Left hindlimb (tissue), 1 donor: ENCODE results near the gene GALK1.
"Not testable (repeated sequence)": the region's sequence is repeated elsewhere in the genome, so short reads cannot be mapped to it uniquely, and the experiment has no call there.

Experiments
- DNase-seq: peaks from one replicate; pipeline ENCODE4 v3.0.0-alpha.2; 2018

GALK1 gene

DNA sequence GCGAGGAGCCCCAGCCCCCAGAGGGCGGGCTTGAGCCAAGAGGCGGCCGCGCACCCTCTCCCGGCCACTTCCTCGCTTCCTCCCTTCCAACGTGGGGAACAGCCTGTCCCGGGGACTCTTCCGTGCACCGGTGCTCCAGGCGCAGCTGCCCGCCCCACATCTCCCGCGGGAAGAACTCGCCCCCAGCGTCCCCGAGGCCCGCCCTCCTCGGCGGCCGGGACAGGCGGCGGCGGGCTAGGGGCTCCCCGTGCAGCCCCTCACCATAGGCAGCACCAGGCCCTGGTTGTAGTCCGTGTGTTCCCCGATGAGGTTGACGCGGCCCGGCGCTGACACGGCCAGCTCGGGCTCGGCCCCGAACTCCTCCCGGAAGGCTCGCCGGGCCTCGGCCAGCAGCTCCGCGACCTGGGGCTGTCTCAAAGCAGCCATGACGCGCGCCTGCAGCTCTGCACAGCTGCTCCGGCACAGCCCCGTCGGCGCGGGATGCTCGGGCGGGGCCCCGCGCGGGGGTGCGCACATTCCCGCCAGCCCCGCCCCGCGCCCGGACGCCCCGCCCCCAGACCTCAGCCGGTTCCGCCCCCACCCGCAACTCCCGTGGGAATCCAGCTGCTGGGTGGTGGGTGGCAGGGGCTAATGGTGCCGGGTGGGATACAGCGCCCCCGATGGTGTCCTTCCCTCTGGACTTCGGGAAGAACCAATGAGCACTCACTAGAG is at the start of gene GALK1:
TSS of gene GALK1 (minus strand) at position 482 of the 711 bp plus-strand sequence. CDS start at position 426, 56 bp downstream.
- DNase-seq, result peak; percentile 84

DNA sequence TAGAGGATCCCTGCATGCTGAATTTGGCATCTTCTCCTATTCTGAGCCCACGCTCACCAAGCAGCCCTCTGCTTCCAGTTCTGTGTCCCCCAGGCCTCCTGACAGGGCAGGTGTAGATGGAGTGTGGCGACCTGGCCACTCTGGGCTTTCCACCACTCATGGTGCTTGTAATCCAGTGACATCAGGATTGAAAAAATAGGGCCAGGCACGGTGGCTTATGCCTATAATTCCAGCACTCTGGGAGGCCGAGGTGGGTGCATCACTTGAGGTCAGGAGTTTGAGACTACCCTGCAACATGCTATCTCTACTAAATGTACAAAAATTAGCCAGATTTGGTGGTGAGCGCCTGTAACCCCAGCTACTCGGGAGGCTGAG is 49.0 kb upstream of the GALK1 start:
- DNase-seq, result no peak

DNA sequence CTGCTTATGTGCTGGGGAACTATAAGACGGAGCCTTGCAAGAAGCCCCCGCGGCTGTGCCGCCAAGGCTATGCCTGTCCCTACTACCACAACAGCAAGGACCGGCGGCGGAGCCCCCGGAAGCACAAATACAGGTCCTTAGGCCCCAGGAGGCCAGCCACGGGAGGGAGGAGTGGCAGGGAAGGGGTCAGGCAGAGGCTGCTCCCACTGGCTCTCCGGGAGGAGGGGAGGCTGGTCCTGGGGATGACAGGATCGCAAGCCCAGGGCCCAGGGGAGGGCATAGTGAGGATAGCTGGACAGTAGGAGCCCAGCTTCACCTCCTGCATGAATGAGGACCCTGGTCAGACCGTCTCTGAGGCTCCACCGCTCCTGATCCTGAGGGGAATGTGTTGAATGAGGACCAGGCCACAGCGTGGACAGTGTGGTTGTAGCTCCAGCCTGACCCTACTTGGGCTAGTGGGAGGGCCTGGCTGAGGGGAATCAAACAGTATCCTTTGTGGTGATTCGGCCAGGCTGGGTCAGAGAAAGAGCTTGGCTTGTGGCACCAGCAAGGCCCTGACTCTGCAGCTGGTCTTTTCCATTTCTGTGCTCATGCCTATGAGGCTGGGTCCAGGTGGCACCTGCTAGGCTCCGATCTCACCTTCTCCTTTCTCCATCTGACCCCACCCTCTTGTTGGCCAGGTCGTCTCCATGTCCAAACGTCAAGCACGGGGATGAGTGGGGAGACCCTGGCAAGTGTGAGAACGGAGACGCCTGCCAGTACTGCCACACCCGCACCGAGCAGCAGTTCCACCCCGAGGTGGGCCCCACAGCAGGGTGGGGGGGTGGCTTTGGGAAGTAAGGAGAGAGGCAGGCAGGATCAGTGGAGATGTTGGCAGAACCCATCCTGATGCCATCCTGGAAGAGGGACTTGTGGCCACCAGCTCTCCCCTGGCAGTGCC is 48.4 kb upstream of the GALK1 start:
- DNase-seq, result no peak

DNA sequence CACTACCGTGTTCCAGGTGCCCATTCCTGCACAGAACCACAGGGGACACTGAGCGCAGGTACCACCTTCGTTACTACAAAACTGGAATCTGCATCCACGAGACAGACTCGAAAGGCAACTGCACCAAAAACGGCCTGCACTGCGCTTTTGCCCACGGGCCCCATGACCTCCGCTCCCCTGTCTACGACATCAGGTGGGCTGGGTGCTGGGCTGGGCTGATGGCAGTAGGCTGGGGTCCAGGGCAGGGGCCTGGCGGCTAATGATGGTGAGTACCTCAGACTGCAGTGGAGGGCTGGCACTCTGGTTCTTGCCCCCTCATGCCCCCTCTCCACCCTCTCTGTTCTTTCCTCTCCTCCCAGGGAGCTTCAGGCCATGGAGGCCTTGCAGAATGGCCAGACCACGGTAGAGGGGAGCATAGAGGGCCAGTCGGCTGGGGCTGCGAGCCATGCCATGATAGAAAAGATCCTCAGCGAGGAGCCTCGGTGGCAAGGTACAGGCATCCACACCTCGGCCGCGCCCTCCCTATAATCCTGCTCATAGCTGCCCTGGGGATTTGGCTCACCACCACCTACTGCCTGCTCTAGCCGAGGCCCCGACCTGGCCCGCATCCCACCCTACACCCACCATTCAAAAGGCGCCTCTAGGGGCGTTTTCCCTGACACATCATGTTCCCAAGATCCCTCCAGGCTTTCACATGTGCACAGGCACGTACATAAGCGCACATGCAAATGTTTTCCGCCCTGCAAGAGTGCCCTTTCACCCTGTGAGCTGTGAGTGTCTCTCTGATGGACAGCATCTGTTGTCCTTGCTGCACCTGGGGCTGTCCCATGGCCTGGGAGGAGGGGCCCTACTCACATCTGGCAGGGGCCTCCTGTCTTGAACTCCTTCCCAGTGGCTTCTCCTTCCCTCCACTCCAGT is 47.4 kb upstream of the GALK1 start:
- DNase-seq, result no peak

DNA sequence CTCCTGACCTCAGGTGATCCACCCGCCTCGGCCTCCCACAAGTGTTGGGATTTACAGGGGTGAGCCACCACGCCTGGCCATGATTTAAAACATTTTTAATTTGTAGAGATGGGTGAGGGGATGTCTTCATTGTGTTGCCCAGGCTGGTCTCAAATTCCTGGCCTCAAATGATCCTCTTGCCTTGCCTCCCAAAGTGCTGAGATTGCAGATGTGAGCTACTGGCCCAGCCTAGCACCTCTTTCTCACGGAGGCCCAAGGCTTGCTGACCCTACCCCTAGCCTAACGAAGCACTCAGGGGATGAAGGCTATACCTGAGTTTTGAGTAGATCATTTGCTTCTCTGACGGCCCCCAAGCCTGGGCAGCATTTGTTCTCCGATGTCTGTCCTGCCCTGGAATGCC is 46.2 kb upstream of the GALK1 start:
- no peak for DNase-seq

DNA sequence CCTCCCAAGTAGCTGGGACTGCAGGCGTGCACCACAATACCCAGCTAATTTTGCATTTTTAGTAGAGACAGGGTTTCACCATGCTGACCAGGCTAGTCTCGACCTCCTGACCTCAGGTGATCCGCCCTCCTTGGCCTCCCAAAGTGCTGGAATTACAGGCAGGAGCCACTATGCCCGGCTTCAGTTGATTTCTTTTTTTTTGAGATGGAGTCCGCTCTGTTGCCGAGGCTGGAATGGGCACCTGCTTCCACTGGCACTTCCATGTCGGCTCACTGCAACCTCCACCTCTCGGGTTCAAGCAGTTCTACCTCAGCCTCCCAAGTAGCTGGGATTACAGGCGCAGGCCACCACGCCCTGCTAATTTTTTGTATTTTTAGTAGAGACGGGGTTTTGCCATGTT is 45.8 kb upstream of the GALK1 start:
- not testable (repeated sequence) for DNase-seq

DNA sequence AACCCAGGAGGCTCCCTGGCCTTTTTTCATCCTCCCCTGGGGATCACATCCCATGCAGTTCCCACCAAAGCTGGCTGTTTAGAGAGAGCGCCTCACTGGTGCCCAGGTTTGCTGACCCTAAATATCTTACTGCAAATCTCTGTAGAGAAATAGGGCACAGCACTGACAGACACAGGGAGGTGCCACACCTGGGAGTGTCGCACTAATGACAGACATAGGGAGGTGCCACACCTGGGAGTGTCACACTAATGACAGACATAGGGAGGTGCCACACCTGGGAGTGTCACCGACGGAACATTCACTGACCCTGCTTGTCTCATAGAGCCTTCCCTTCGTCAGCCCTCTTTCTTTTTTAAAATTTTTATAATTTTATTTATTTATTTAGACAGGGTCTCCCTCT is 45.2 kb upstream of the GALK1 start:
- no peak for DNase-seq

DNA sequence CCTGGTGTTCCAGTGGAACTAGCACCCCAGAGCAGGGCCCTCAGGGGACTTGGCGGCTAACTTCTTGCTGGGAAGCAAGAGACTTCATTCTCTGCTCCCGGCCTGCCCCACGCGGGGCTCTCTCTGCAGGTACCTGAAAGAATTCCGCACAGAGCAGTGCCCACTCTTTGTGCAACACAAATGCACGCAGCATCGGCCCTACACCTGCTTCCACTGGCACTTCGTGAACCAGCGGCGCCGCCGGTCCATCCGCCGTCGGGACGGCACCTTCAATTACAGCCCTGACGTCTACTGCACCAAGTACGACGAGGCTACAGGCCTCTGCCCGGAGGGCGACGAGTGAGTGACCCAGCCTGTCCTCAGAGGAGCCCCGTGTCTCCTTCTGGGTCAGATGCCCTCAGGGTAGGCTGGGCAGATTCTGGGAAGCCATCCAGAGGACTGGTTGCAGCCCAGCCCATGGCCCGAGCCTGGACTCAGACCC is 44.7 kb upstream of the GALK1 start:
- DNase-seq, result no peak

DNA sequence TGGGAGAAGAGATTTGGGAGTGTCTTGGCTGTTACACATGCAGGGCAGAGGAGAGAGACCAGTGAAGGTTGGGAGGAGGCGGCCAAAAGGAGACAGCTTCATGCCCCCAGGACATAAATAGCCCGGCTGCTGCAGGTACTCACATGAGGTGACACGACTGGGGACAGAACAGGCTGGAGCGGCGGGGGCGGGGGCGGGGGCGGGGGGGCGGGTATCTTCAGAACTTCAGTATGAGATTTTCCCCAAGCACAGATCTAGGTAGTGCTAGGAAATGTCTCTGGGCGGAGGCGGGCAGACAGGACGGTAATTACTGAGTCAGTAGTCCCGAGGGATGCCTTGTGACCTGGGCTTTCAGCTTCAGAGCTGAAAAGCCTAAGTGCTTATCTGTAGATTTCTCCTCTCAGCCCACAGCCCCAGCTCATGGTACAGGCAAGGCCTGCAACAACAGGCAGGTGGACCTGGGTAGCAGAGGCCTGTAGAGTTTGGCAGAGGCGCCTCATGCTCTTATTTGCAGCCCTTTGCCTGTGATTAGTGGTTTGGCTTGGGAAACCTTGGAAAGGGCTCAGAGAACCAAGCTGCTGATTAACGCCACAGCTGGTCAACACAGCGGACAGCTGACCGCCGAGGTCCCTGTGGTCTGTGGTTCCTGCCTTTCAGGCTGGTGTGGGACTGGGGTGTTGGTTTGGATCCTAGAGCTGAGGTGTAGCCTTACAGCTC is 44.1 kb upstream of the GALK1 start:
- peak; percentile 66 for DNase-seq

DNA sequence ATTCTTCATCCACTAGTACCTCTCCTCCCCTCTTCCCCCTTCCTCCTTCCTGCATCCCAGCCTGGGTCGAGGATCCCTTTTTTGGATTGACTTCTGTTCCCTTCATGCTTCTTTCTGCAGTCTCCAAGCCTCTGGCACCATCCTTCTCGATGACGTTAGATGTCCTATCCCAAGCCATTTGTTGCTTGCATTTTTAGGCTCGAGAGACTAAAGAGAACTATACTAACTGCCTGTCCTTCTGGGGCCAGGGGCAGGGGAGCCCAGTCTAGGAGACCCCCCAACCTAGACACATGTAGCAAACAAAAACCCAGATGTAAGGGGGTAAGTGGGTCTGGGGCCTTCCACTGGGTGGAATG is 43.5 kb upstream of the GALK1 start:
- DNase-seq, result no peak

DNA sequence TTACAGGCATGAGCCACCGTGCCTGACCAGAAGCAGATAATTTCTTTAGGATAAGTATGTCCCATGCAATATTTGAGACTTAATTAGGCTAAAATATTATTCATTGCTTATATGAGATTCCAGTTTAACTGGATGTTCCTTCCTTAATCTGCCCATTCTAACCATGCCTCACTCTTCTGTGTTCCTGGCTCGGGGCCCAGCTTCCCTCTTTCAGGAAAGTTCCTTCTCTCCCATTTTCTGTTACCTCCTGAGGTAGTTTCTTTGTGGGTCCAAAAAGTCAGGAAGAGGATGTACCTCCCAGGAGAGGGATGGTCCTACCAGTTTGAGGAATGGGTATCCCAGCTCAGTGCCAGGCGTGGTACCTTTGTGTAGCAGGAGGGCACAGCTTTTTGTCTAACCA is 42.9 kb upstream of the GALK1 start:
- no peak for DNase-seq

DNA sequence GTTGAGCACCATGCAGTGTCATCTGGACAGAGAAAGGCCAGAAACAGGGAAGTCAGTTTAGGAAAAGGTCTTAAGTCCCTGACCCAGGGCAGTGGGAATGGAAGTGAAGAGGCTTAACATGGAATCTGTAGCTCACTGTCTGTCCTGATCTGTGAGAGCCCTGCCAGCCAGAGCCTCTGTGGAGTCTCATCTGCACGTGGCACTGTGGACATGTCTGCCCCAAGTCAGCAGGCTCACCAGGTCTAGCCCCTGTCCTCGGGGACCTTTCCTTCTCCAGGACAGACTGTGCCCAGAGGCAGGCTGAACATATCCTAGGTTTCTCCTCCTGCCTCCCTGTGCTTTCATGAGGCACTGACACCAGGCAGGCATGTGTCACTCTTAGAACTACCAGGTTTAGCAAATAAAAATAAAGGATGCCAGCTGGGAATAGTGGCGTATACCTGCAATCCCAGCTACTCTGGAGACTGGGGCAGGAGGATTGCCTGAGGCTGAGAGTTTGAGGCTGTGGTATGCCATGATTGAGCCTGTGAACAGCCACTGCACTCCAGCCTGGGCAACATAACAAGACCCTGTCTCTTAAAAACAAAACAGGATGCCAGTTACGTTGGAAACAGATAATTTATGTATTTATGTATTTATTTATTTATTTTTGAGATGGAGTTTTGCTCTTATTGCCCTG is 42.0 kb upstream of the GALK1 start:
- DNase-seq, result no peak

DNA sequence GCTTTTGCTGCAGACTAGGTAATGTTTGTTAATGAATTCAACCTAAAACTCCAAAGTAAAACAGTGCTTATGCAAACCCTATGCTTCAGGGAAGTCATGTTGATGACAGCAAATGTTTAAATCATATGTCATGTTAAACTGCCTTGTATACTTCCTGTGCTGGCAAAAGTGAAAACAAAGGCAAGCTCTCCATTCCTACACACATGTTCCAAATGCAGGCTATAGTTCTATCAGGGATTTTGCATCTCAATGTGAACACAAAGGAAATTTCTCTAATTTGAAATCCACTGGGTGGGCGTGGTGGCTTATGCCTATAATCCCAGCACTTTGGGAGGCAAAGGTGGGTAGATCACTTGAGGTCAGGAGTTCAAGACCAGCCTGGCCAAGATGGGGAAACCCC is 38.9 kb upstream of the GALK1 start:
- no peak for DNase-seq

DNA sequence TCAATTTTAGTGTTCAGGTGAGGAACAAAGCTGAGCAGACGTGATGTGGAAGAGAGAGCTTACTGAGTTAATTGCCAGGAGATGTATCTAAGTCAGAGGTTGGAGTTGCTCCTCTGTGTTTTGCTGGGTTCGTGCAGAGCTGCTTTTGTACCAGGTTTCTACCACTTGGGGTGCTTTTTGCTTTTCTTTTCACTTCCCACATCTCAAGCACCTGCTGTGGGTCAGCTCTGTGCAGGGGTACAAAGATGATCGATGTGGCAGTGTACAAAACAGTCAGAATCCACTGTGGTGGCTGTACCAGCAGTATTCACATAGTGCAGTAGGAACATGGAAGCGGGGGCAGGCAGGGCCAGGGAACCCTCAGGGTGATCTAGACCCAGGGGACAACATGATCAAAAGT is 34.4 kb upstream of the GALK1 start:
- DNase-seq, result no peak

DNA sequence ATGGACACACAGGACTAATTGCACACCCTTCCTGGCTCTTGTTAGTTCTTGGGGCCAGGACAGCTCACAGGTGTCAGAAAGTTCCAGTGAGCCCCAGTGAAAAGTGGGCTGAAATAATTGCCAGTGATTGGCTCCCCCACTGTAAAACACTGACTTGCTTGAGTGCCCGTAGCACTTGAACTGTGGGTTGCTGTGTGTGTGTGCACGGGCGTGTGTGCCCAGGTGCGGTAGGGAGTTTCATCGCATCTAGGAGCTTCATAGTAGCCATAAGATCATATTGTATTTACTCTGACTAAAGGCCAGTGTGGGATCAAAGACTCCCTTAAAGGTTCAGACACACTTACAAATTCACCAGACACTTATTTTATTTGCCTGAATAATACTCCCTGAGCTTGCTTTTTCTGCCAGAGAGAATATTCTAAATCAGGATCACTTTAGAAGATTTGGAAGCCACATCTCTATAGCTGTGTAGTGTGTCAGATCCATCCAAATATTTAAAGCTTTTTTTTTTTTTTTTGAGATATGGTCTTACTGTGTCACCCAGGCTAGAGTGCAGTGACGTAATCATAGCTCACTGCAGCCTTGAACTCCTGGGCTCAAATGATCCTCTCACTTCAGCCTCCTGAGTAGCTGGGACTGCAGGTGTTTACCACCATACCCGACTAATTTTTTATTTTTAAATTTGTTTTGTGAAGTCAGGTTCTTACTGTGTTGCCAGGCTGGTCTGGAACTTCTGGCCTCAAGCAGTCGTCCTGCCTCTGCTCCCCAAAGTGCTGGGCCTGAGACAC is 31.0 kb upstream of the GALK1 start:
- no peak for DNase-seq

DNA sequence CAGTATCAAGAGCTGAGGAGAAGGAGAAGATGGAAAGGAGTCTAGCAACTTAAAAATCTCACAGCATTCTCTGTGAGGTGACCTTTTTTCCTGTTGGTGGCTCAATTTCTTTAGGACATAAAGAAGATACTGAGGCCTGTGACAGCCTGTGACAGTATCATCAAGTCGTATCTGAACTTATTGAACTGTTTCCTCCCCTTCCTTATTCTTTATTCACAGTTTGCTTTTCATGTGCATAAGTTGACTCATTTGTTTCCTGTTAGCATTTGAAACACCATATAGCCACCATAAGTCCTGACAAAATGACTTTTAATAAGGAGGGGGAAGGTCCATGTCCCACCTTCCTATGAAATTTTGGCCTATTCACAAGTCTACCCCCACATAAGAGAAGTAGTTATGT is 28.5 kb upstream of the GALK1 start:
- no peak for DNase-seq

DNA sequence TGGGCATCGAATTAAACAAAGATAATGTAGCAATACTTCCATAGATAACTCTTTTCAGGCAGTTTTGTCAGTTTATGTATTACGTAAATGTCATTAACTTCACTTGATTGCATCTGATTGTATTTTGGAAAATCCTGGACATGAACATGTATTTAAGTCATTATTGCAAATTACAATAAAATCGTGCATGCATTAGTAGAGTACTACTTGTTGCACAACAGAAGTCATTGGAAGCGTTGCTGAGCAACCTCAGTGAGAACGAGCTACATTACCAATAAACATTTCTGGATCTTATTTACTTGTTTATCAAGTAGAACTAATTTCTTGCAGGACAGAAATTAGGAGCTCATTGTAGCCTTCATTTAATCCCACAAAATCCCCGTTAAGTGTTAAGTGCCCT is 26.3 kb upstream of the GALK1 start:
- no peak for DNase-seq

DNA sequence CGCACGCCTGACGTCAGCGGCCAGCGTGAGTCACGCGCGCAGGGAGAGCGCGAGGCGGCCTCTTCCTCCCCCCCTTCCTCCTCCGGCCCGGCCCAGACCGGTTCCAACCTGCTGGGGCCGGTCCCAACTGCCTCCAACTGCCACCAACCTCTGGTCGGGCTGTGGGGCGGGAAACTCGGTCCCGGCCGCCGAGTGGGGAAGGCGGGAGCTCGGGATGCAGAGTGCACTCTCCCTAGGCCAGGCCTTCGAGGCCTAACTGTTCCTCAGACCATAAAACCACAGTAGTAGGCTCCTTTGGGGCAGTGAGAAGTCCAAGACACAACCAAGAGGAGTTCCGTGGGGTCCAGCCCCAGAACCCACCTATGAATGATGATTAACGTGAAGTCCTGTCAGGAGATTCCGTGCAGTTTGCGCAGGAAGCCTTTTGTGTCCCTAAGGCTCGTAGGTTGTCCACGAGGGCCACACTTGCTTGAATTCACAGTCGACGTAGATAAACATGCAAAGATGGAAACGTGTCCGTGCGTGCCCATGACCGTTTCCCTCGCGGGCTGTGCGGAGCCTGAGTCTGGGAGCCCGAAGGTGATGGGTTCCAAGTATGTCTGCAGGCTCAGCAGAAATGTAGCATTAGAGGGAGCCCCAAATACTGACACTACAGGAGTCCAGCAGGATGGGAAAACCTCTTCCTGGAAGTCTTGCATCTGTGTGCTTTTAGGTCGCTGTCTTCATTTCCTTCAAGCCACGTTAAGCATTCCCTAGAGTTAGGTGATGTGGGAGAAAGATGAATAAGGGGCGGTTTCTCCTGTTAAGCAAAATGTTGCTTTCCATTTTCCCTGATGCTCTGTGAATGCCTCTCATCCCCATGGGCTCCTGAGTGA is 20.3 kb upstream of the GALK1 start:
- peak; percentile 97 for DNase-seq

DNA sequence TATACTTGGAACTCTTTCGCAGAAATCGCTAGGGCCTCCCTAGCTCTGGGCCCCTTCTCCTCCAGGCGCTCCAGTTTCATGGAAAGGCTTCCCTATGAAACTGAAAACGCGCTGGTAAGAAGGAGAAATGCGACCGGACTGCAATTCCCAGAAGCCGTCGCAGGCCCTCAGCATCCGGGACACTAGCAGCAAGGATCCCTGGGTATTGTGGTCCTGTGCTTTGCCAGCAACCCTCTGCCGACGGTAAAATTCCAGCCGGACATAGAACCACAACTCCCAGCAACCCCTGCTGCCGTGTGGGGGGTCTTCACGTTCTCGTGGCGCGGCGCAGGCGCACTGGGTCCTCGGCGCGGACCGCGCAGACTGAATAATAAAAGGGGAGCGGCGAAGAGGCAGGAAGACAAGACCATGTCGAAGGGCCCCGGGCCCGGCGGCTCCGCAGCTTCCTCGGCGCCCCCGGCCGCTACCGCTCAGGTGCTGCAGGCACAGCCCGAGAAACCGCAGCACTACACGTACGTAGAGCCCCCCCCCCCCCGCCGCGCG is 19.6 kb upstream of the GALK1 start, which contains the start of gene UNK:
TSS of gene UNK (plus strand) at position 334 of the 543 bp plus-strand sequence. CDS start at position 409, 75 bp downstream.
- DNase-seq, result peak; percentile 99
